Body of pancreas (tissue), 4 donors: ENCODE measurements around the gene FAM120B. TPM values are rescaled to one million over a fixed set of nuclear protein-coding genes. Genes with fewer than 3 reads are reported as not detected.

Experiments used
- ATAC-seq: fragments of 150-250 bp; one replicate; pipeline ENCODE4 v1.9.1; 2016
- DNase-seq, 4 donors: peaks; one replicate each; pipeline ENCODE4 v3.0.0-alpha.2; 2019
- H3K27ac ChIP-seq, 4 donors: fragments of 200-600 bp; sonication (generic); 1 replicate in 3 of 4; 2 replicates in 1 of 4; pipeline versions ENCODE4 v1.5.1 to v1.6.1; 2016 to 2019; ENCODE audit warnings: mild to moderate bottlenecking in 1 of 4, mixed read lengths in 1 of 4, moderate library complexity in 1 of 4
- H3K27me3 ChIP-seq, 2 donors: fragments of 200-600 bp; sonication (generic); one replicate each; pipeline ENCODE4 v1.6.0; 2016; ENCODE audit warnings: mild to moderate bottlenecking in 1 of 2
- H3K36me3 ChIP-seq, 2 donors: fragments of 200-600 bp; sonication (generic); replicated peaks in 1 of 2; 2 replicates each; pipeline ENCODE4 v1.5.1; 2016; ENCODE audit warnings: low read depth in 2 of 2; ENCODE audit not compliant: insufficient read depth in 1 of 2
- H3K4me1 ChIP-seq: fragments of 200-600 bp; sonication (generic); one replicate; pipeline ENCODE4 v1.6.0; 2016
- H3K4me3 ChIP-seq, 2 donors: fragments of 200-600 bp; sonication (generic); 1 replicate in 1 of 2; 2 replicates in 1 of 2; pipeline ENCODE4 v1.5.1; 2016 to 2019
- H3K9me3 ChIP-seq, 3 donors: fragments of 200-600 bp; sonication (generic); 1 replicate in 2 of 3; 2 replicates in 1 of 3; pipeline ENCODE4 v1.5.1; 2016
- CTCF ChIP-seq, 7 experiments: fragments of 450-650 bp in 4 of 7; fragments of 200-600 bp in 3 of 7; sonication (generic) in 3 of 7; IDR thresholded peaks; one replicate each; pipeline ENCODE4 v1.5.1; 2016 to 2019; ENCODE audit warnings: antibody characterized with exemption in 7 of 7
- POLR2A ChIP-seq, 3 donors: fragments of 450-650 bp; IDR thresholded peaks; one replicate each; pipeline ENCODE4 v1.6.1; 2016; ENCODE audit warnings: antibody characterized with exemption in 3 of 3, mild to moderate bottlenecking in 2 of 3
- WGBS, 2 donors: methylation state at CpG; one replicate each; pipeline ENCODE4 v1.1.5; 2017; 5-methylcytosine and 5-hydroxymethylcytosine counted together
- intact Hi-C: fragments of 100-400 bp; cut with DNase I; formaldehyde crosslinking; loops from one replicate; pipeline ENCODE4 v1.15.1; 2023
- total RNA-seq, 2 donors: library from RNA; depleted of rRNA; stranded (reverse); fragments of >200 nt; gene quantifications; one replicate each; pipeline ENCODE4 v1.1.0, GENCODE V29; 2016

Gene FAM120B
- total RNA-seq, 2 donors from 2014 or later = 15.6 to 29.0 TPM

GRCh38 chr6:170368544-170368943 is 62.0 kb downstream of the FAM120B start:
- H3K36me3 ChIP-seq = peaks cover 0 to 4% of the 10 kb centered on the region in 2 donors

GRCh38 chr6:170369403-170369802 is 62.8 kb downstream of the FAM120B start:
- Histone ChIP-seq H3K27me3 (no peaks in the 10 kb centered on the region), H3K9me3 (no peaks in the 10 kb centered on the region), H3K4me3 (no peak overlapping the region), H3K36me3 (peaks cover 0 to 4% of the 10 kb centered on the region in 2 donors), H3K4me1 (peaks cover 8% of the 10 kb centered on the region), H3K27ac (no peak overlapping the region)
- DNase-seq = no peak
- 83 to 84% methylated on average over 5 of the region's 5 CpGs for WGBS, 2 donors
- no peak for ATAC-seq
- TF ChIP-seq CTCF (IDR thresholded peaks at IDR 0.05) (no peak), POLR2A (IDR thresholded peaks at IDR 0.05) (no peak)
- intact Hi-C loops = no loop called here

More at GRCh38 chr6:170368544-170368943, 62.0 kb downstream of the FAM120B start:
- Histone ChIP-seq H3K4me1 (peaks cover 8% of the 10 kb centered on the region), H3K27ac (no peak overlapping the region), H3K9me3 (no peaks in the 10 kb centered on the region), H3K4me3 (no peak overlapping the region), H3K27me3 (no peaks in the 10 kb centered on the region)
- intact Hi-C loops = no loop called here
- 89 to 96% methylated on average over 2 of the region's 2 CpGs for WGBS, 2 donors
- DNase-seq = no peak
- TF ChIP-seq CTCF (IDR thresholded peaks at IDR 0.05) (no peak), POLR2A (IDR thresholded peaks at IDR 0.05) (no peak)
- ATAC-seq = no peak

- Histone ChIP-seq H3K9me3 (no peaks in the 10 kb centered on the region), H3K36me3 (peaks cover 0 to 4% of the 10 kb centered on the region in 2 donors), H3K27ac (no peak overlapping the region), H3K4me1 (peaks cover 8% of the 10 kb centered on the region), H3K27me3 (no peaks in the 10 kb centered on the region), H3K4me3 (no peak overlapping the region)
- TF ChIP-seq CTCF (IDR thresholded peaks at IDR 0.05) (no peak), POLR2A (IDR thresholded peaks at IDR 0.05) (no peak)
- 82 to 90% methylated on average over 6 of the region's 6 CpGs for WGBS, 2 donors
- ATAC-seq (no peak), DNase-seq (no peak)
- intact Hi-C loops = no loop called here
Observed at GRCh38 chr6:170370416-170370815, 63.9 kb downstream of the FAM120B start.

- Histone ChIP-seq H3K27me3 (no peaks in the 10 kb centered on the region), H3K36me3 (peaks cover 0 to 4% of the 10 kb centered on the region in 2 donors), H3K27ac (no peak overlapping the region), H3K4me3 (no peak overlapping the region), H3K9me3 (no peaks in the 10 kb centered on the region), H3K4me1 (peaks cover 8% of the 10 kb centered on the region)
- ATAC-seq = no peak
- WGBS, 2 donors = 86 to 90% methylated on average over 4 of the region's 4 CpGs
- no peak for DNase-seq
- no peak for TF ChIP-seq CTCF (IDR thresholded peaks at IDR 0.05)
- no peak for TF ChIP-seq POLR2A (IDR thresholded peaks at IDR 0.05)
- intact Hi-C loops = no loop called here
Observed at GRCh38 chr6:170371080-170371479, 64.5 kb downstream of the FAM120B start.

- ATAC-seq (no peak), DNase-seq (no peak)
- no peak overlapping the region for H3K4me3 ChIP-seq
- peaks cover 0 to 4% of the 10 kb centered on the region in 2 donors for H3K36me3 ChIP-seq
- 90 to 91% methylated on average over 8 of the region's 8 CpGs for WGBS, 2 donors
- no peaks in the 10 kb centered on the region for H3K9me3 ChIP-seq
- H3K4me1 ChIP-seq = peaks cover 8% of the 10 kb centered on the region
- intact Hi-C loops = no loop called here
- H3K27ac ChIP-seq = no peak overlapping the region
- TF ChIP-seq CTCF (IDR thresholded peaks at IDR 0.05) = no peak
- TF ChIP-seq POLR2A (IDR thresholded peaks at IDR 0.05) = no peak
- H3K27me3 ChIP-seq = no peaks in the 10 kb centered on the region
Observed at GRCh38 chr6:170371588-170371987, 65.0 kb downstream of the FAM120B start.
